ENCODE results near the gene NRCAM. TPM values are rescaled to one million over a fixed set of nuclear protein-coding genes. Genes with fewer than 3 reads are reported as not detected.
"Not testable (repeated sequence)": the region's sequence is repeated elsewhere in the genome, so short reads cannot be mapped to it uniquely, and the experiment has no call there.

Gene NRCAM
- total RNA-seq, 1 donor from 2014 or later: 0.26 TPM

GRCh38 chr7:108345710-108346336 lies 110.4 kb downstream of the NRCAM start:
- DNase-seq (ENCODE audit: low read depth) (no peak), FAIRE-seq (no peak)
- no peak for TF ChIP-seq CTCF (IDR thresholded peaks at IDR 0.05; ENCODE audit: insufficient read depth, low read length, severe bottlenecking)
- Histone ChIP-seq H3K36me3 (ENCODE audit: control insufficient read depth, insufficient read depth, low read length) (no peaks in the 10 kb centered on the region), H3K4me3 (ENCODE audit: low read depth, low read length) (no peak overlapping the region), H3K27me3 (ENCODE audit: control insufficient read depth, insufficient read depth, low read length) (no peaks in the 10 kb centered on the region)

GRCh38 chr7:108340856-108341411 lies 115.3 kb downstream of the NRCAM start:
- DNase-seq (ENCODE audit: low read depth) (peak; percentile 30), FAIRE-seq (no peak)
- H3K36me3 ChIP-seq (ENCODE audit: control insufficient read depth, insufficient read depth, low read length): no peaks in the 10 kb centered on the region
- H3K27me3 ChIP-seq (ENCODE audit: control insufficient read depth, insufficient read depth, low read length): no peaks in the 10 kb centered on the region
- no peak for TF ChIP-seq CTCF (IDR thresholded peaks at IDR 0.05; ENCODE audit: insufficient read depth, low read length, severe bottlenecking)
- H3K4me3 ChIP-seq (ENCODE audit: low read depth, low read length): no peak overlapping the region

- H3K4me3 ChIP-seq (ENCODE audit: low read depth, low read length); DNase-seq (ENCODE audit: low read depth): not testable (repeated sequence)
These were observed 115.8 kb downstream of the NRCAM start for GRCh38 chr7:108340406-108340805.

GRCh38 chr7:108335269-108335918 lies 120.8 kb downstream of the NRCAM start:
- Histone ChIP-seq H3K4me3 (ENCODE audit: low read depth, low read length) (no peak overlapping the region), H3K36me3 (ENCODE audit: control insufficient read depth, insufficient read depth, low read length) (no peaks in the 10 kb centered on the region), H3K27me3 (ENCODE audit: control insufficient read depth, insufficient read depth, low read length) (no peaks in the 10 kb centered on the region)
- FAIRE-seq: no peak
- TF ChIP-seq CTCF (IDR thresholded peaks at IDR 0.05; ENCODE audit: insufficient read depth, low read length, severe bottlenecking): no peak
- DNase-seq (ENCODE audit: low read depth): no peak

More at GRCh38 chr7:108340406-108340805, 115.8 kb downstream of the NRCAM start:
- not testable (repeated sequence) for H3K27me3 ChIP-seq (ENCODE audit: control insufficient read depth, insufficient read depth, low read length); FAIRE-seq; H3K36me3 ChIP-seq (ENCODE audit: control insufficient read depth, insufficient read depth, low read length)

GRCh38 chr7:108332937-108333336 lies 123.3 kb downstream of the NRCAM start:
- no peak for TF ChIP-seq CTCF (IDR thresholded peaks at IDR 0.05; ENCODE audit: insufficient read depth, low read length, severe bottlenecking)
- Histone ChIP-seq H3K27me3 (ENCODE audit: control insufficient read depth, insufficient read depth, low read length) (no peaks in the 10 kb centered on the region), H3K4me3 (ENCODE audit: low read depth, low read length) (no peak overlapping the region), H3K36me3 (ENCODE audit: control insufficient read depth, insufficient read depth, low read length) (no peaks in the 10 kb centered on the region)
- DNase-seq (ENCODE audit: low read depth): no peak
- no peak for FAIRE-seq

GRCh38 chr7:108331971-108332370 lies 124.3 kb downstream of the NRCAM start:
- no peak for TF ChIP-seq CTCF (IDR thresholded peaks at IDR 0.05; ENCODE audit: insufficient read depth, low read length, severe bottlenecking)
- Histone ChIP-seq H3K4me3 (ENCODE audit: low read depth, low read length) (no peak overlapping the region), H3K36me3 (ENCODE audit: control insufficient read depth, insufficient read depth, low read length) (no peaks in the 10 kb centered on the region), H3K27me3 (ENCODE audit: control insufficient read depth, insufficient read depth, low read length) (no peaks in the 10 kb centered on the region)
- FAIRE-seq: no peak
- no peak for DNase-seq (ENCODE audit: low read depth)
